OCI-LY7 (cell line): ENCODE results near the gene KCNC1.

Source experiments
- CTCF ChIP-seq: fragments of 200-600 bp; sonication (generic); conservative IDR thresholded peaks from 2 replicates; pipeline ENCODE4 v1.5.1; 2014; ENCODE audit warnings: mild to moderate bottlenecking, antibody characterized with exemption, low read length, moderate library complexity, mixed read lengths
- EZH2phosphoT487 ChIP-seq: fragments of 200-600 bp; sonication (generic); IDR thresholded peaks from 2 replicates; pipeline ENCODE4 v1.6.1; 2018; ENCODE audit warnings: low read depth, borderline replicate concordance, mild to moderate bottlenecking, mixed run types, antibody characterized with exemption, low read length, moderate library complexity, mixed read lengths

GRCh38 chr11:17767301-17767885 is 32.8 kb downstream of the KCNC1 start:
- TF ChIP-seq CTCF (no peak), EZH2phosphoT487 (no peak)
